Activated CD4-positive, alpha-beta T cell treated with anti-CD3 and anti-CD28 coated beads, Interleukin-2, amount 50 U/mL, for 16 hours (primary cell): ENCODE results near the gene GOLGA2.

ENCODE experiments used
- DNase-seq: peaks from one replicate; pipeline ENCODE4 v3.0.0-alpha.2; 2020

The GOLGA2 gene

GRCh38 chr9:128275198-128276007 is at the start of gene GOLGA2:
GOLGA2 (minus strand) TSS chr9:128276007; CDS start chr9:128275976, 31 bp downstream.
- DNase-seq = no peak

GRCh38 chr9:128324401-128324800 is 48.6 kb upstream of the GOLGA2 start:
- DNase-seq = no peak

GRCh38 chr9:128323791-128324190 is 48.0 kb upstream of the GOLGA2 start:
- DNase-seq = no peak

GRCh38 chr9:128323212-128323730 is 47.5 kb upstream of the GOLGA2 start:
- no peak for DNase-seq

GRCh38 chr9:128322404-128323211 is 46.8 kb upstream of the GOLGA2 start, which contains the start of the genes COQ4 and TRUB2:
COQ4 (plus strand) TSS chr9:128322839; CDS start chr9:128322859, 20 bp downstream.
TRUB2 (minus strand) TSS chr9:128322447; CDS start chr9:128322408, 39 bp downstream.
- peak; percentile 94 for DNase-seq

GRCh38 chr9:128321879-128322403 is 46.1 kb upstream of the GOLGA2 start:
- no peak for DNase-seq

- DNase-seq = no peak
These were observed 45.5 kb upstream of the GOLGA2 start for GRCh38 chr9:128321343-128321742.

GRCh38 chr9:128317629-128318028 is 41.8 kb upstream of the GOLGA2 start:
- DNase-seq = no peak

- DNase-seq = no peak
These were observed 40.6 kb upstream of the GOLGA2 start for GRCh38 chr9:128316421-128316820.

- no peak for DNase-seq
These were observed 38.9 kb upstream of the GOLGA2 start for GRCh38 chr9:128314697-128315096.

- no peak for DNase-seq
These were observed 34.7 kb upstream of the GOLGA2 start for GRCh38 chr9:128310461-128310860.

GRCh38 chr9:128309551-128309950 is 33.7 kb upstream of the GOLGA2 start:
- no peak for DNase-seq

- DNase-seq = no peak
These were observed 29.1 kb upstream of the GOLGA2 start for GRCh38 chr9:128304971-128305288.

GRCh38 chr9:128304136-128304970 is 28.5 kb upstream of the GOLGA2 start:
- no peak for DNase-seq

- no peak for DNase-seq
These were observed 23.0 kb upstream of the GOLGA2 start for GRCh38 chr9:128298535-128299482.

GRCh38 chr9:128297221-128297773 is 21.5 kb upstream of the GOLGA2 start:
- no peak for DNase-seq

GRCh38 chr9:128296340-128297220 is 20.8 kb upstream of the GOLGA2 start:
- no peak for DNase-seq

GRCh38 chr9:128294142-128294541 is 18.3 kb upstream of the GOLGA2 start:
- DNase-seq = no peak

- no peak for DNase-seq
These were observed 17.3 kb upstream of the GOLGA2 start for GRCh38 chr9:128293091-128293490.

- DNase-seq = no peak
These were observed 16.2 kb upstream of the GOLGA2 start for GRCh38 chr9:128292009-128292408.
